ENCODE results near the gene SMIM22. TPM values are rescaled to one million over a fixed set of nuclear protein-coding genes. Genes with fewer than 3 reads are reported as not detected.

The SMIM22 gene
- total RNA-seq, 1 donor from 2014 or later = not detected

- Histone ChIP-seq H3K9me3 (ENCODE audit: insufficient read depth, low read depth, low read length) (no peaks in the 10 kb centered on the region), H3K36me3 (ENCODE audit: insufficient read depth, low read length) (peaks cover 2% of the 10 kb centered on the region), H3K9ac (ENCODE audit: low read length) (no peak overlapping the region), H4K20me1 (ENCODE audit: insufficient read depth, low read length) (peaks cover 16% of the 10 kb centered on the region), H3K27ac (ENCODE audit: low read depth, low read length) (no peak overlapping the region), H3K79me2 (ENCODE audit: insufficient read depth, low read length) (no peaks in the 10 kb centered on the region), H3K4me1 (ENCODE audit: insufficient read depth, low read length) (peaks cover 10% of the 10 kb centered on the region), H2AFZ (ENCODE audit: low read depth, low read length) (no peak overlapping the region), H3K4me2 (ENCODE audit: low read length) (no peak overlapping the region), H3K4me3 (ENCODE audit: insufficient read depth, low read depth, low read length) (no peak overlapping the region), H3K27me3 (ENCODE audit: insufficient read depth, low read length) (no peaks in the 10 kb centered on the region)
- FAIRE-seq = no peak
- no peak for TF ChIP-seq CTCF (IDR thresholded peaks at IDR 0.05; ENCODE audit: insufficient read depth, low read depth, low read length)
- Mint-ChIP-seq H3K36me3 (ENCODE audit: low read depth, unreplicated experiment) (peaks cover 8% of the 10 kb centered on the region), H3K27ac (ENCODE audit: unreplicated experiment) (no peak overlapping the region), H3K4me3 (ENCODE audit: unreplicated experiment) (no peak overlapping the region), H3K9me3 (ENCODE audit: unreplicated experiment) (no peaks in the 10 kb centered on the region), H3K27me3 (ENCODE audit: low read depth, unreplicated experiment) (no peaks in the 10 kb centered on the region), H3K4me1 (ENCODE audit: low read depth, unreplicated experiment) (peaks cover 10% of the 10 kb centered on the region)
- no peak for DNase-seq (ENCODE audit: low read depth)
Observed at GRCh38 chr16:4799171-4799855, 4.1 kb downstream of the SMIM22 start.

DNA sequence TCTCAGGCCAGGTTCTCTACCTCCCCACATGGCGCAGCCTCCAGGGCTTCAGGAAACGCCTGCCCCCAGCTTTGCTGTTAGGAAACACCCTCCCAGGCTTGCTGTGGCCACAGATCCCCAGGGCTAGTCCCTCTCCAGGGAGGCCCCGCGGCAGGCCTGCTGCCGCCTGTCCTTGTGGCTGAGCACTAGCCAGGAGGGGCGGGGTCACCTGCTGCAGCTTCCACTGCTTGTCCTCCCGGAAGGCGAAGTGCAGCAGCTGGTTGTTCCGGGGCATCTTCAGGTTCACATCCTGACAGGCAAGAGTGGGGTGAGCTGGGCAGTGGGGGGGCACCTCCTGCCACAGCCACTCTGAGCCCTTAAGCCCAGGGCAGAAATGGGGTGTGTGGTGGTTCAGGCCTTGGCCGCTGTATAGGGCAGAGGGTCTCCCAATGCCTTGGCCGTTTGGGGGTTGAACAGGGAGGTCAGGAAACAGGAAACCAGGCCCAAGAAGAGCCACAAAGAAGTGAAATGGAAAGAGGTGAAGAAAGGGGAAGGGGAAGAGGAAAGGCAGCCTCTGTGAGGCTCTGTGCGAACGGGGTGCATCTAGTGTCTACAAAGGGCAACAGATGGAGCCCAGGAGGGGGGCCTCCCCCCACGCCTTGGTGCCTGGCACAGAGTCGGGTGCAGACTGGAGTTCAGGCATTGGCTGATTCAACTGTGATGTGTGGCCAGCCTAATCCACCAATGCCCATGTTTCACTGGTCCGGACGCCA is 5.3 kb downstream of the SMIM22 start:
- DNase-seq (ENCODE audit: low read depth) (no peak), FAIRE-seq (no peak)
- Mint-ChIP-seq H3K4me1 (ENCODE audit: low read depth, unreplicated experiment) (peaks cover 17% of the 10 kb centered on the region), H3K27me3 (ENCODE audit: low read depth, unreplicated experiment) (no peaks in the 10 kb centered on the region), H3K9me3 (ENCODE audit: unreplicated experiment) (no peaks in the 10 kb centered on the region), H3K36me3 (ENCODE audit: low read depth, unreplicated experiment) (peaks cover 10% of the 10 kb centered on the region), H3K27ac (ENCODE audit: unreplicated experiment) (no peak overlapping the region), H3K4me3 (ENCODE audit: unreplicated experiment) (peak overlapping the region; percentile 85)
- Histone ChIP-seq H3K9me3 (ENCODE audit: insufficient read depth, low read depth, low read length) (no peaks in the 10 kb centered on the region), H3K27me3 (ENCODE audit: insufficient read depth, low read length) (no peaks in the 10 kb centered on the region), H3K4me3 (ENCODE audit: insufficient read depth, low read depth, low read length) (no peak overlapping the region), H3K4me1 (ENCODE audit: insufficient read depth, low read length) (peaks cover 10% of the 10 kb centered on the region), H3K4me2 (ENCODE audit: low read length) (no peak overlapping the region), H4K20me1 (ENCODE audit: insufficient read depth, low read length) (peaks cover 16% of the 10 kb centered on the region), H3K36me3 (ENCODE audit: insufficient read depth, low read length) (peaks cover 2% of the 10 kb centered on the region), H3K9ac (ENCODE audit: low read length) (no peak overlapping the region), H2AFZ (ENCODE audit: low read depth, low read length) (no peak overlapping the region), H3K79me2 (ENCODE audit: insufficient read depth, low read length) (no peaks in the 10 kb centered on the region), H3K27ac (ENCODE audit: low read depth, low read length) (no peak overlapping the region)
- TF ChIP-seq CTCF (IDR thresholded peaks at IDR 0.05; ENCODE audit: insufficient read depth, low read depth, low read length) (no peak), EZH2 (IDR thresholded peaks at IDR 0.05; ENCODE audit: insufficient read depth, low read length) (no peak)
